Neuronal stem cell (in vitro differentiated cells): ENCODE results near the gene GRPEL2.
A peak's percentile ranks its signal among the peaks of the same experiment; 100 is the strongest.

Experiments used
- DNase-seq: peaks from one replicate; pipeline ENCODE4 v3.0.0-alpha.2; 2013; ENCODE audit warnings: low spot score
- H2AFZ ChIP-seq: one replicate; pipeline ENCODE4 v1.6.1; 2013; ENCODE audit warnings: mild to moderate bottlenecking, low read length, inconsistent platforms
- H2AK5ac ChIP-seq: 2 replicates; pipeline ENCODE4 v1.6.1; 2013; ENCODE audit warnings: low read depth, mild to moderate bottlenecking, inconsistent platforms, low read length, moderate library complexity, mixed read lengths
- H2BK120ac ChIP-seq: 2 replicates; pipeline ENCODE4 v1.6.1; 2013; ENCODE audit warnings: low read depth, mild to moderate bottlenecking, inconsistent platforms, low read length, moderate library complexity, mixed read lengths
- H2BK12ac ChIP-seq: one replicate; pipeline ENCODE4 v1.6.1; 2013; ENCODE audit warnings: low read length, inconsistent platforms
- H2BK15ac ChIP-seq: 2 replicates; pipeline ENCODE4 v1.6.1; 2013; ENCODE audit warnings: mild to moderate bottlenecking, low read length, inconsistent platforms, mixed read lengths
- H2BK5ac ChIP-seq: one replicate; pipeline ENCODE4 v1.6.1; 2013; ENCODE audit warnings: inconsistent platforms, mild to moderate bottlenecking, low read length, moderate library complexity
- H3K14ac ChIP-seq: one replicate; pipeline ENCODE4 v1.6.1; 2013; ENCODE audit warnings: low read length, inconsistent platforms
- H3K18ac ChIP-seq: 2 replicates; pipeline ENCODE4 v1.6.1; 2013; ENCODE audit warnings: low read length, inconsistent platforms
- H3K23ac ChIP-seq: 2 replicates; pipeline ENCODE4 v1.6.1; 2013; ENCODE audit warnings: low read depth, mild to moderate bottlenecking, mixed read lengths, low read length, inconsistent platforms; ENCODE audit not compliant: poor library complexity
- H3K27ac ChIP-seq: replicated peaks from 3 replicates; pipeline ENCODE4 v1.5.1; 2013; ENCODE audit warnings: low read length, inconsistent platforms
- H3K27me3 ChIP-seq, 3 experiments: 2 replicates each; pipeline ENCODE4 v1.6.1; 2013; ENCODE audit warnings: low read length in 3 of 3, mild to moderate bottlenecking in 2 of 3, inconsistent platforms in 1 of 3, low read depth in 1 of 3, mixed read lengths in 1 of 3, moderate library complexity in 1 of 3; ENCODE audit not compliant: control insufficient read depth in 3 of 3, insufficient read depth in 3 of 3
- H3K36me3 ChIP-seq, 2 donors: replicated peaks in 1 of 2; 2 replicates each; pipeline ENCODE4 v1.6.1; 2013; ENCODE audit warnings: low read length in 2 of 2; ENCODE audit not compliant: control insufficient read depth in 2 of 2, insufficient read depth in 2 of 2
- H3K4ac ChIP-seq: 2 replicates; pipeline ENCODE4 v1.6.1; 2013; ENCODE audit warnings: inconsistent platforms, mild to moderate bottlenecking, low read length, moderate library complexity
- H3K4me1 ChIP-seq, 2 donors: 1 replicate in 1 of 2; 2 replicates in 1 of 2; pipeline ENCODE4 v1.6.1; 2013; ENCODE audit warnings: low read length in 2 of 2, low read depth in 1 of 2; ENCODE audit not compliant: control insufficient read depth in 2 of 2, insufficient read depth in 1 of 2
- H3K4me2 ChIP-seq: one replicate; pipeline ENCODE4 v1.6.1; 2013; ENCODE audit warnings: mild to moderate bottlenecking, low read length, inconsistent platforms; ENCODE audit not compliant: insufficient read depth, poor library complexity, severe bottlenecking
- H3K4me3 ChIP-seq, 2 donors: 2 replicates each; pipeline ENCODE4 v1.5.1; 2013; ENCODE audit warnings: low read length in 2 of 2, mild to moderate bottlenecking in 2 of 2, inconsistent platforms in 1 of 2, moderate library complexity in 1 of 2
- H3K79me1 ChIP-seq: one replicate; pipeline ENCODE4 v1.6.1; 2013; ENCODE audit warnings: low read depth, mild to moderate bottlenecking, inconsistent platforms, low read length, moderate library complexity
- H3K9ac ChIP-seq: one replicate; pipeline ENCODE4 v1.6.1; 2013; ENCODE audit warnings: mild to moderate bottlenecking, low read depth, low read length, inconsistent platforms; ENCODE audit not compliant: poor library complexity
- H3K9me3 ChIP-seq, 2 donors: replicated peaks in 1 of 2; 2 replicates each; pipeline versions ENCODE3 to v1.6.1; 2013; ENCODE audit warnings: low read length in 2 of 2, mild to moderate bottlenecking in 2 of 2, inconsistent platforms in 1 of 2, low read depth in 1 of 2, mixed read lengths in 1 of 2, moderate library complexity in 1 of 2; ENCODE audit not compliant: control insufficient read depth in 2 of 2, insufficient read depth in 1 of 2
- H4K8ac ChIP-seq: one replicate; pipeline ENCODE4 v1.6.1; 2013; ENCODE audit warnings: low read depth, mild to moderate bottlenecking, inconsistent platforms, low read length, moderate library complexity
- H4K91ac ChIP-seq: one replicate; pipeline ENCODE4 v1.6.1; 2013; ENCODE audit warnings: low read length, low read depth, mild to moderate bottlenecking, inconsistent platforms; ENCODE audit not compliant: poor library complexity
- WGBS, 2 donors: extraction: QIAGEN DNeasy Blood & Tissue Kit; methylation state at CpG; one replicate each; pipeline ENCODE4 v1.1.7; 2013; ENCODE audit warnings: missing lambda C conversion rate in 2 of 2, mixed read lengths in 1 of 2; ENCODE audit not compliant: insufficient read length in 2 of 2, insufficient replicate concordance in 1 of 2; ENCODE audit errors: extremely low coverage in 2 of 2; 5-methylcytosine and 5-hydroxymethylcytosine counted together

GRPEL2 gene

GRCh38 chr5:149355688-149356087 lies 10.4 kb downstream of the GRPEL2 start:
- Histone ChIP-seq H3K9me3 (no peaks in the 10 kb centered on the region), H3K9ac (no peak overlapping the region), H3K18ac (no peak overlapping the region), H3K4me2 (no peak overlapping the region), H3K79me1 (no peaks in the 10 kb centered on the region), H2BK5ac (no peak overlapping the region), H4K8ac (no peak overlapping the region), H2BK12ac (no peak overlapping the region), H3K23ac (no peak overlapping the region), H3K27ac (no peak overlapping the region), H3K36me3 (peaks cover 9 to 55% of the 10 kb centered on the region in 2 donors), H4K91ac (no peak overlapping the region), H2AFZ (no peak overlapping the region), H3K4ac (no peak overlapping the region), H2AK5ac (no peak overlapping the region), H3K4me3 (no peak overlapping the region), H2BK120ac (no peak overlapping the region), H3K4me1 (peaks cover 3 to 5% of the 10 kb centered on the region in 2 donors), H3K14ac (no peak overlapping the region), H3K27me3 (no peaks in the 10 kb centered on the region), H2BK15ac (no peak overlapping the region)
- no CpG with 5 or more reads among the region's 1 CpG for WGBS, 2 donors
- DNase-seq: no peak

- no peak overlapping the region for H4K8ac ChIP-seq
- H2BK120ac ChIP-seq: no peak overlapping the region
- no peak overlapping the region for H3K23ac ChIP-seq
- no peak overlapping the region for H2AK5ac ChIP-seq
- no peak overlapping the region for H3K4me2 ChIP-seq
- no peak overlapping the region for H4K91ac ChIP-seq
- H3K36me3 ChIP-seq: peaks cover 5 to 48% of the 10 kb centered on the region in 2 donors
- H3K27me3 ChIP-seq: no peaks in the 10 kb centered on the region
- no peak overlapping the region for H2BK15ac ChIP-seq
- no peak overlapping the region for H3K27ac ChIP-seq
- no peaks in the 10 kb centered on the region for H3K9me3 ChIP-seq
- WGBS, 2 donors: no CpG with 5 or more reads among the region's 8 CpGs
- H3K79me1 ChIP-seq: no peaks in the 10 kb centered on the region
- no peak overlapping the region for H2BK12ac ChIP-seq
- DNase-seq: no peak
- H3K4ac ChIP-seq: no peak overlapping the region
- no peak overlapping the region for H2BK5ac ChIP-seq
- no peak overlapping the region for H3K18ac ChIP-seq
- H2AFZ ChIP-seq: no peak overlapping the region
- H3K4me1 ChIP-seq: peaks cover 3 to 5% of the 10 kb centered on the region in 2 donors
- no peak overlapping the region for H3K14ac ChIP-seq
- no peak overlapping the region for H3K9ac ChIP-seq
- H3K4me3 ChIP-seq: no peak overlapping the region
Observed at GRCh38 chr5:149356391-149356790, 11.1 kb downstream of the GRPEL2 start.

DNA sequence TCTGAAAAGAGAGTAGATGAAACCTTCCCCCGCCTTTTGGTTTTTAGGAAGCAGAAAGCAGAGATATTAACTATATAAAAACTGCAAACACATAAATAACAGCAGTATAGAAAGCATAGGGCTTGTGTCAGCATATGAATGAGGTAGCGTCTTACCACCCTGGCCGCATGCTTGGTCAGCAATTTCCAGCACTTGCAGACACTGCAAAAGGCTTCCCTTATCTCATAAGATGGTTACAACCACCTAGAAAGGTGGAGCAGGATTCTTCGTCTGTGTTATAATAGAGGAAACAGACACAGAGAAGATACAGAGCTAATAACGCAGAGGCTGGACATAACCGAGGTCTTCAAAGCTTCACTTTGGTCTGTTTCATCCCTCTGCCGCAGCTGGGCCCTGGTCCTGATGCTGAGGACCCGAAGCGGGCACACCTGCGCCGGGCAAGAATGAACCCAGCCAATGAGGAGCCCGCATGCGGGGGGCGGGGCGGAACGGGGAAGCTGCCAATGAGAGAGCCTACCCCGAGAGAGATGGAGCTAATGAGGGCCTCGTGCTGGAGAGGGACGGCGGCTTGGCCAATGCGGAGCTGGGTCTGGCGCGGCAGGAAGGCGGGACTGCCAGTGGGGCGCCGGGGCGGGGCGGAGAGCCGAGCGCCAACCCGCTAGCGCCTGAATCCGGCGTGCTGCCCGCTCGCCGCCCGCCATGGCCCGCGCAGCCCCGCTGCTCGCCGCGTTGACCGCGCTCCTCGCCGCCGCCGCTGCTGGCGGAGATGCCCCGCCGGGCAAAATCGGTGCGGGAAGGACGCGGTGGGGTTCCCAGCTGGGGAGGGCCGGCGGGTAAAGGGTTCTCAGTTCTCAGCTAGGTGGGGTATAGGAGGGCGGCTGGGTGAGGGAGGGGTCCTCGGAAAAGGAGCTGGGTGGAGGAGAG lies 12.3 kb downstream of the GRPEL2 start, which contains the start of gene PCYOX1L:
PCYOX1L (plus strand) TSS at position 677 of the 924 bp plus-strand sequence; CDS start at position 700, 23 bp downstream.
- Histone ChIP-seq H3K79me1 (no peaks in the 10 kb centered on the region), H3K4me2 (peak within 1 kb of the TSS; percentile 90), H3K9me3 (no peaks in the 10 kb centered on the region), H4K8ac (peak within 1 kb of the TSS; percentile 99), H3K27ac (no peak within 1 kb of the TSS), H2BK15ac (peak within 1 kb of the TSS; percentile 10), H3K27me3 (no peaks in the 10 kb centered on the region), H2AFZ (peak within 1 kb of the TSS; percentile 97), H3K4me3 (peak within 1 kb of the TSS; percentile 88 to 92), H2BK5ac (peak within 1 kb of the TSS; percentile 54), H2BK120ac (no peak within 1 kb of the TSS), H3K4ac (no peak within 1 kb of the TSS), H3K9ac (peak within 1 kb of the TSS; percentile 80), H2AK5ac (peak within 1 kb of the TSS; percentile 76), H3K4me1 (peaks cover 3 to 5% of the 10 kb centered on the region in 2 donors), H3K36me3 (peaks cover 2 to 36% of the 10 kb centered on the region in 2 donors), H3K18ac (peak within 1 kb of the TSS; percentile 97), H4K91ac (no peak within 1 kb of the TSS), H3K23ac (peak within 1 kb of the TSS; percentile 71), H2BK12ac (no peak within 1 kb of the TSS), H3K14ac (no peak within 1 kb of the TSS)
- DNase-seq: peak; percentile 92
- WGBS, 2 donors: no CpG with 5 or more reads among the region's 61 CpGs

DNA sequence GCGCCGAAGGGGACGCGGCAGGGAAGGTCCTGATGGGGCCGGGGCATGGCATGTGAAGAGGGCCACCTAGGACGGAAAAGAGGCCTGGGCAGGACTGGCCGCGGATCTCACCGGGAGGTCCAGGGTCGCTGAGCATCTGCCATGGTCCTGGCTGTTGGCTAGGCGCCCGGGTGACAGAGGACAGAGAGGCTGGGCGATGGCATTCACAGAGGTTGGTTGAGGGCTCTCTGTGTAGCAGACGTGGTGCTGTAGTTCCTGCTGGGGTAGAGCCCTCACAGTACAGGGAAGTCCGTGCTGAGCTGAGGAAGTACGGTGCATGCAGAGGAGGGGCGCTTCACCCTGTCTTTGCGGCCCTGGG lies 13.0 kb downstream of the GRPEL2 start:
- no peaks in the 10 kb centered on the region for H3K9me3 ChIP-seq
- H3K9ac ChIP-seq: peak overlapping the region; percentile 80
- peak overlapping the region; percentile 99 for H4K8ac ChIP-seq
- H3K4ac ChIP-seq: no peak overlapping the region
- H3K27ac ChIP-seq: no peak overlapping the region
- WGBS, 2 donors: no CpG with 5 or more reads among the region's 18 CpGs
- H3K79me1 ChIP-seq: no peaks in the 10 kb centered on the region
- peak overlapping the region; percentile 90 for H3K4me2 ChIP-seq
- no peak overlapping the region for H2BK12ac ChIP-seq
- H3K27me3 ChIP-seq: no peaks in the 10 kb centered on the region
- peaks cover 3 to 5% of the 10 kb centered on the region in 2 donors for H3K4me1 ChIP-seq
- no peak overlapping the region for H4K91ac ChIP-seq
- peak overlapping the region; percentile 97 for H2AFZ ChIP-seq
- peak overlapping the region; percentile 76 for H2AK5ac ChIP-seq
- H3K14ac ChIP-seq: no peak overlapping the region
- H2BK120ac ChIP-seq: no peak overlapping the region
- peak overlapping the region; percentile 97 for H3K18ac ChIP-seq
- H2BK15ac ChIP-seq: peak overlapping the region; percentile 10
- peak overlapping the region; percentile 88 to 92 for H3K4me3 ChIP-seq
- H3K23ac ChIP-seq: peak overlapping the region; percentile 71
- no peak for DNase-seq
- H2BK5ac ChIP-seq: peak overlapping the region; percentile 54
- peaks cover 2 to 29% of the 10 kb centered on the region in 2 donors for H3K36me3 ChIP-seq
